Activated T-helper 2 cell treated with anti-CD3 and anti-CD28 coated beads, Interferon-gamma antibody, Interleukin-2, Interleukin-4, amounts not matched to agents 10 μg/mL and 5 μg/mL and 100 μg/mL, durations not matched to agents 14 hours and 24 hours and 36 hours (primary cell): ENCODE data around the gene VAMP2. TPM values are rescaled to one million over a fixed set of nuclear protein-coding genes. Genes with fewer than 3 reads are reported as not detected.

ENCODE experiments used
- DNase-seq: peaks from one replicate; pipeline ENCODE4 v3.0.0; 2021; ENCODE audit warnings: low spot score
- H3K27ac Mint-ChIP-seq: one replicate; pipeline ENCODE4 v1.8.0; 2021; ENCODE audit warnings: mixed read lengths
- H3K27me3 Mint-ChIP-seq: one replicate; pipeline ENCODE4 v1.8.0; 2021; ENCODE audit warnings: low read depth, mixed read lengths
- H3K36me3 Mint-ChIP-seq: one replicate; pipeline ENCODE4 v1.8.0; 2021; ENCODE audit warnings: low read depth, mixed read lengths
- H3K4me1 Mint-ChIP-seq: one replicate; pipeline ENCODE4 v1.8.0; 2021; ENCODE audit warnings: low read depth, mixed read lengths
- H3K4me3 Mint-ChIP-seq: one replicate; pipeline ENCODE4 v1.8.0; 2021; ENCODE audit warnings: low read depth, mild to moderate bottlenecking, moderate library complexity, mixed read lengths
- H3K9me3 Mint-ChIP-seq: one replicate; pipeline ENCODE4 v1.8.0; 2021; ENCODE audit warnings: mixed read lengths
- intact Hi-C: fragments of 100-400 bp; cut with micrococcal nuclease; formaldehyde crosslinking; loops from one replicate; pipeline ENCODE4 v1.15.1; 2023
- total RNA-seq: library from RNA; stranded (reverse); gene quantifications from 2 replicates; pipeline ENCODE4 v1.2.3, GENCODE V29; 2022

Gene VAMP2
- total RNA-seq, 1 donor from 2014 or later, result 44.6 TPM

- H3K4me1 Mint-ChIP-seq, result peaks cover 49% of the 10 kb centered on the region
- no peaks in the 10 kb centered on the region for H3K9me3 Mint-ChIP-seq
- intact Hi-C loops, result loop anchor here (1.0 kb wide), 6 partner anchors 17 to 299 kb away; partner anchors contain the start of genes HES7 and NAA38
- H3K27me3 Mint-ChIP-seq, result no peaks in the 10 kb centered on the region
- DNase-seq, result peak; percentile 100
- H3K27ac Mint-ChIP-seq, result no peak overlapping the region
- H3K36me3 Mint-ChIP-seq, result peaks cover 29% of the 10 kb centered on the region
- no peak overlapping the region for H3K4me3 Mint-ChIP-seq
Observed at GRCh38 chr17:8156246-8156992, 6.3 kb downstream of the VAMP2 start.

DNA sequence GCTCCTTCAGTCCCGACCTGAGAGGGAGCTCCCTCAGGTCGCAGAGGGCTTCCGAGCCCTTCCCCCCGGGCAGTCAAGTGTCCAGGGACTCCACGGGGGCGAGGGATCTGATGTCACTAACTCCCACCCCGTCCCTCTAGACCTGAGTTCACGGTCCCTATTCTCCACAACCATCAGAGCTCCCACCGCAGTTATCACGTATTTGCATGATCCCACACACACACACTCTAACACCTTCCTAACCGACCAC lies 6.8 kb downstream of the VAMP2 start:
- Mint-ChIP-seq H3K27me3 (no peaks in the 10 kb centered on the region), H3K9me3 (no peaks in the 10 kb centered on the region)

DNA sequence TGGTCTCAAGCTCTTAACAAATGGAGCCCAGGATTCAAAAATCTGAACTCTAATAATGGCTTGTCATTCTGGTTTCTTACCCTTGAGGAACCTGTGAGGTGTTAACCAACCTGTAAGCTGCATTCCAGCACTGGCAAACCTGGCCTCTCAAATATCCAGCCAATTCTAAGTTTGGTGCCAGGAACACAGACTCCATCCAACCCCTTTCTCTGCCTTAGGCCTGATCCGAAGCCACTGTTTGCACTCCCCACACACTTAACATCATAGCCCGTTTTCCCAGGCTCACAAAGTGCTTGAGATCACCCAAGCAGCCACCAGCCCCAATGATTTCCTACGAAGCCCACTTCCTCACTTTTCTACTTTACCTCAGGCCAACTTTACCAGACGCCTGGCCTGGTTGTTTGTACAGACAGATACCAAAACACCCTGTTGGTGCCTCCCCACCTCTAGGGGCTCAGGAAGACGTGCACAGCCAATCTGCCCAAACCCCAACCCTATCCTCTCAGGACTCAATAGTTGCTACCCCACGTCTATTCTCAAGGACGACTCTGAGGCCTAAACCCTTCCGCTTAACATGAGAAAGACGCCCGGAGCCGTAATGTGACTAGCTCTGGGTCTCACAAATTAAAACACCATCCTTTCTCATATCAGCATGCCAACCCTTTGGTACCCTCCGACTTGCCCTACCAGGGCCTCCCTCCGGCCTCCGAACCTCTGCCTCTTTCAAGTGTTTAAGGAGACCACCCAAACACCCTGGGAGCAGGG lies 7.3 kb downstream of the VAMP2 start:
- Mint-ChIP-seq H3K4me1 (peaks cover 41% of the 10 kb centered on the region), H3K4me3 (no peak overlapping the region), H3K27me3 (no peaks in the 10 kb centered on the region), H3K36me3 (peaks cover 19% of the 10 kb centered on the region), H3K9me3 (no peaks in the 10 kb centered on the region), H3K27ac (no peak overlapping the region)
- no peak for DNase-seq
- intact Hi-C loops, result no loop called here

More for the DNA sequence above, 6.8 kb downstream of the VAMP2 start:
- peaks cover 46% of the 10 kb centered on the region for H3K4me1 Mint-ChIP-seq
- peaks cover 24% of the 10 kb centered on the region for H3K36me3 Mint-ChIP-seq
- H3K27ac Mint-ChIP-seq, result no peak overlapping the region
- intact Hi-C loops, result loop anchor here (1.0 kb wide), 6 partner anchors 17 to 299 kb away; partner anchors contain the start of genes HES7 and NAA38
- H3K4me3 Mint-ChIP-seq, result no peak overlapping the region
- no peak for DNase-seq

- H3K4me1 Mint-ChIP-seq, result peaks cover 37% of the 10 kb centered on the region
Observed at GRCh38 chr17:8154608-8155155, 8.1 kb downstream of the VAMP2 start.

GRCh38 chr17:8153957-8154607 lies 8.7 kb downstream of the VAMP2 start:
- Mint-ChIP-seq H3K4me3 (peak overlapping the region; percentile 79), H3K27ac (no peak overlapping the region), H3K36me3 (peaks cover 16% of the 10 kb centered on the region), H3K27me3 (no peaks in the 10 kb centered on the region), H3K4me1 (peaks cover 31% of the 10 kb centered on the region), H3K9me3 (no peaks in the 10 kb centered on the region)
- intact Hi-C loops, result no loop called here
- peak; percentile 88 for DNase-seq

More at GRCh38 chr17:8154608-8155155, 8.1 kb downstream of the VAMP2 start:
- H3K4me3 Mint-ChIP-seq, result no peak overlapping the region
- H3K27me3 Mint-ChIP-seq, result no peaks in the 10 kb centered on the region
- DNase-seq, result no peak
- H3K27ac Mint-ChIP-seq, result no peak overlapping the region
- intact Hi-C loops, result no loop called here
- H3K9me3 Mint-ChIP-seq, result no peaks in the 10 kb centered on the region
- peaks cover 14% of the 10 kb centered on the region for H3K36me3 Mint-ChIP-seq

GRCh38 chr17:8153525-8153956 lies 9.2 kb downstream of the VAMP2 start:
- Mint-ChIP-seq H3K4me1 (peaks cover 27% of the 10 kb centered on the region), H3K9me3 (no peaks in the 10 kb centered on the region), H3K27me3 (no peaks in the 10 kb centered on the region), H3K36me3 (peaks cover 15% of the 10 kb centered on the region), H3K27ac (peak overlapping the region; percentile 97), H3K4me3 (peak overlapping the region; percentile 76)
- no peak for DNase-seq
- intact Hi-C loops, result no loop called here

DNA sequence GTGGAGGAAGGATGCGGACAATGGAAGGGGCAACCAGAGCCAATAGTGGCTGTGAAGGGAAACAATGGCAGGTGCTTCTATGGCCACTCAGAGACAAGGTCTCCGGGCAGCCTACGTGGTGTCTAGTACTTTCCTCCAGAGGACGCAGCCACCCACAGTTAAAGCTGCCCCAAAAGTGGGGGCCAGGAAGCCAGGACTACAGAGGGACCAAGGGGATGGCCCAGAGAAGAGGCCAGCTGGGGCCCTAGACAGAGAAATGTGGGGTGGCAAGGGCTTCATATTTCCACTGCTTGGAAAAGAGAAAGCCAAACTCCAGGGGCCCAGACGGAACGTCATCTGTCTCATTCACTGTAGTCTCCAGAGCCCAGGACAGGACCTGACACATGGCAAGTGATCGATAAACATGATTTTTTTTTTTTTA lies 9.7 kb downstream of the VAMP2 start:
- Mint-ChIP-seq H3K27ac (peak overlapping the region; percentile 97), H3K9me3 (no peaks in the 10 kb centered on the region), H3K27me3 (no peaks in the 10 kb centered on the region), H3K4me3 (peak overlapping the region; percentile 94), H3K4me1 (peaks cover 25% of the 10 kb centered on the region), H3K36me3 (peaks cover 17% of the 10 kb centered on the region)
- intact Hi-C loops, result no loop called here
- DNase-seq, result no peak

DNA sequence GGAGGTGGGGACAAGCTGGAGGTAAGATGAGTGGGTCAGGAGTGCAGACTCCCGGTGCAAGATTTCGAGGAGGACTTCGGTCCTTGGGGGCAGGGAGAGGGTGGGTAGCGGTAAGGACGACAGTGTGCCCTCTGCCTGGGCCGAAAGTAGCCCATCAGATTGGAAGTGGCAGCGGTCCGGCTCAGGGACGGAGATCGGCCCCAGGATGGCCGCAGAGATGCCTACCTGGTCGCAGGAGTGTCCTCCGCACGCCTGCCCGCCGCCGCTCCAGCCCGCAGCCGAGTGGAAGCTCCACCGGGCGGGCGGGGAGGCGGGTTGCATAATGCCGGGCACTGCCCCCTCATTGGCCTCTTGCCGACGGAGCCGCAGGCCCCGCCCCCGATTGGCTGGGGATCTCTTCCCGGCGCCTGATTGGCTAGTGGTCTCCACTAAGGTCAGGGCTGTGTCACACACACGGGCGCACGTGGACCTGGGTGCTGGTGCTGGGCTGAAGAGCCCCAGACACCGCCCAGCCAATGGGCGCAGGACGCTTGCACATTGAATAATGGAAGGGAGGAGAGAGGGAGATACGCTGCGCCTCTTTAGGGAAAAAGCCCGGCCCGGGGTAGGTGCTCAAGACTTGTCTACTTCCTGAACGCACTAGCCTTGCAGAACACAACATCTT lies 10.5 kb downstream of the VAMP2 start, which contains the start of gene PER1:
Gene PER1, minus strand, starts transcription at position 293 of the 664 bp plus-strand sequence. CDS start 1,698 bp downstream, outside the sequence.
- intact Hi-C loops, result no loop called here
- peak within 1 kb of the TSS; percentile 94 for H3K4me3 Mint-ChIP-seq

DNA sequence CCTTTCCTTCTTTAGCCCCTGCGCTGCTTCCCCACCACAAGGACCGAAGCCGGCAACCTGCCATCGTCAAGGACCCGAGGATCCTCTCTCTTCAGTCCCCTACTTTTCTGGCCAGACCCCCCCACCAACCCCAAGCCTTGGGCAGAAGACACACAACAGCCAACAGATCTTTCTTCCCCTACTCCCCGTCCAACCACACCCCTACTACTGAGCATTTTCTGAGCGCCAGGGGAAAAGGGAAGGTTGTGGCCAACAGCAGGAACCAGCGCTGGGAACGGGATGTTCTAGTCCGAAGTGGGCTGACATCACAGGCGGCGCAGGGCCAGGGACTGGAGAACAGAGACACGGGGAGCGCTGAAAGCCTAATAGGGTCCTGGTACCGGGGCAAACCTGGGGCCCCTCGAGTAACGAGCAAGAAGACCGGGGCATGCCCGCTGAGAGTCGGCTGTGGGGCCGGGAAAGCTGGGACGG lies 11.1 kb downstream of the VAMP2 start:
- peaks cover 25% of the 10 kb centered on the region for H3K4me1 Mint-ChIP-seq
- H3K9me3 Mint-ChIP-seq, result no peaks in the 10 kb centered on the region
- H3K27me3 Mint-ChIP-seq, result no peaks in the 10 kb centered on the region
- H3K4me3 Mint-ChIP-seq, result peak overlapping the region; percentile 94
- peaks cover 27% of the 10 kb centered on the region for H3K36me3 Mint-ChIP-seq
- intact Hi-C loops, result loop anchor here (1.0 kb wide), 2 partner anchors 12 to 36 kb away; no protein-coding TSS in a partner anchor
- no peak for DNase-seq
- H3K27ac Mint-ChIP-seq, result peak overlapping the region; percentile 86

More for the DNA sequence above, 10.5 kb downstream of the VAMP2 start, which contains the start of gene PER1:
- Mint-ChIP-seq H3K36me3 (peaks cover 23% of the 10 kb centered on the region), H3K27me3 (no peaks in the 10 kb centered on the region), H3K27ac (peak within 1 kb of the TSS; percentile 97), H3K4me1 (peaks cover 25% of the 10 kb centered on the region), H3K9me3 (no peaks in the 10 kb centered on the region)
- DNase-seq, result peak; percentile 85

DNA sequence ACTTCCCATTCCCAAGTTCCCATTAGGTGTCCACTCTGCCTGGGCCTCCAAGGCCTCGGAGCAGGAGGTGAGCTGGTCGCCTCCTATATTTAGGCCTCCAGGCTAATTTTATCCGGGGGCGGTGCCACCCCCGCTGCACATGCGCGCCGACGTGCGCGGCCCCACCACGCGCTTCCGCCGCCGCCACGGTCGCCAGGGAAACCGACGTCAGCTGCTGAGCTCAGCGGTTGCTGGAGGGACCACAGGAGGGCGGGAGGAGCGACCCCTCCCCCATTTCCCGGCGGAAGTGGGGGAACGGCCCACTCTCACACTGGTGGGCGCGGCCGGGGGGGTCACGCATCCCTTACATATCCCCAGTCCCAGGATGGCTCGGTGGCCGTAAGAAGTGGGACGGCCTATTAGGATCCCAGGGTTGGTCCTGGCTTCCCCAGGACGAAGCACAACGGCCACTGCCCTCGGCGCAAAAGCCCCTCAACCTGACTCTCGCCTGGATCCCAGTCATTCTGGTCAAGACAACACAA lies 11.6 kb downstream of the VAMP2 start:
- Mint-ChIP-seq H3K36me3 (peaks cover 32% of the 10 kb centered on the region), H3K27me3 (no peaks in the 10 kb centered on the region), H3K4me3 (peak overlapping the region; percentile 94), H3K9me3 (no peaks in the 10 kb centered on the region), H3K4me1 (peaks cover 25% of the 10 kb centered on the region), H3K27ac (peak overlapping the region; percentile 86)
- intact Hi-C loops, result loop anchor here (1.0 kb wide), 2 partner anchors 12 to 36 kb away; no protein-coding TSS in a partner anchor
- DNase-seq, result peak; percentile 89

DNA sequence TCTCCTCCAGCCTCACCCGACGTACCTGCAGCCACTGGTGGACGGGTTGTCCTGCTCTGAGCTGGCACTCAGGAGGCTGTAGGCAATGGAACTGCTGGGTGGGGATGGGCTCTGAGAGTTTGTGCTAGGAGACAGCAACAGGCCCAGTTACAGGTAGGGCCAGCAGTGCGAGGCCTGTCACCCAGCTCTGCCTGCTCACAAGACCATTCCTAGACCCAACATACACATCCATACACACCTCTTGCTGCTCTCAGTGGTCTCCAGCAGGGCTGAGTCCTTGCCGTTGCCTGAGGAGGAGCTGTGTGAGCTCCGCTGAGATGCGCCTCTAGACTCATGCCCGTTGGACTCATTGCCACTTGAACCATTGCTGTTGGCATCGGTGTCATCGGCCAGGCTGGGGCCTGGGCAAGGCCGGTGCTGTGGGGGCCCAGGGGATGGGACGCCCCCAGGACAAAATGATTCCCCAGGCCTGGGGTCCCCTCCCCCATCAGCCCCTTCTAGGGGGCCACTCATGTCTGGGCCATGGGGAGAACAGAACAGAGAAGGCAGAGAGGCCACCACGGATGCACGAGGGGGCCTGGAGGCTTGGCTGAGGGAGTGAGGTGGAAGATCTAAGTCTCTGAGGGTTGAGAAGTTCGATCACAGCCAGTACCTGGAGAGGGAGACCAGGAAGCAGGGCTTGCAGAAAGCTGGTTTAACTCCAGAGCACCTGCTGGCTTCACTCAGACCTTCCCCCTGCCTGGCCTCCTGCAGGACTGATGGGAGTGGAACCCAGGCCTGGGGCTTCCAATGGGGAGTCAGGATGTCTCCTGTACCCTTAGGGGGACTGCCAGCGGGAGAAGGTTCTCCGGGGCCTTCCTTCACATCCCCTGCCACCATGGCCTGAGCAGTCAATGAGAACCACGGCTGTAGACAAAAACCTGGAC lies 12.3 kb downstream of the VAMP2 start:
- no peak for DNase-seq
- Mint-ChIP-seq H3K36me3 (peaks cover 38% of the 10 kb centered on the region), H3K27me3 (no peaks in the 10 kb centered on the region), H3K9me3 (no peaks in the 10 kb centered on the region), H3K4me3 (peak overlapping the region; percentile 94), H3K27ac (peak overlapping the region; percentile 86), H3K4me1 (peaks cover 25% of the 10 kb centered on the region)
- intact Hi-C loops, result loop anchor here (1.0 kb wide), 2 partner anchors 11 to 37 kb away; no protein-coding TSS in a partner anchor
